ENCODE measurements around the gene CCDC85A. TPM values are rescaled to one million over a fixed set of nuclear protein-coding genes. Genes with fewer than 3 reads are reported as not detected.

CCDC85A gene
- total RNA-seq (2014; rRNA removed; shearing (Covaris generic)) (0.24 and 0.47 TPM in 2 replicates), polyA plus RNA-seq (2016; fragmentation: Nextera tagmentation; extraction: Ambion mirVana) (0.17 and 0.21 TPM in 2 replicates)
- long read RNA-seq = 0 reads

- Histone ChIP-seq H3K4me1 (ENCODE audit: insufficient read depth) (peaks cover 7% of the 10 kb centered on the region), H3K27me3 (ENCODE audit: insufficient read depth) (peaks cover 97% of the 10 kb centered on the region), H3K36me3 (ENCODE audit: insufficient read depth) (no peaks in the 10 kb centered on the region), H3K9me2 (ENCODE audit: insufficient read depth) (no peaks in the 10 kb centered on the region), H3F3A (replicated peaks; ENCODE audit: low read depth) (0 out of 2 replicates have a peak, but pooled peaks cover 3% of the 10 kb centered on the region), H3K27ac (ENCODE audit: low read depth) (no peak within 1 kb of the TSS), H3K4me2 (peak within 1 kb of the TSS; percentile 90), H3K79me2 (replicated peaks; ENCODE audit: insufficient read depth) (no peaks in the 10 kb centered on the region), H4K20me1 (replicated peaks; ENCODE audit: insufficient read depth) (peaks cover 21% of the 10 kb centered on the region), H2AFZ (peak within 1 kb of the TSS; percentile 78; the same call in 1 of the 2 replicates), H3K4me3 (peak within 1 kb of the TSS; percentile 70)
- ATAC-seq (peak; percentile 81), DNase-seq (ENCODE audit: low spot score) (peak; percentile 86)
- peak within 1 kb of the TSS; percentile 79 for H3K4me3 Mint-ChIP-seq
- H3K27me3 Mint-ChIP-seq (ENCODE audit: insufficient read depth, low read depth, poor library complexity) = peaks cover 86% of the 10 kb centered on the region
- H3K4me1 Mint-ChIP-seq = peaks cover 20% of the 10 kb centered on the region
- H3K9me3 Mint-ChIP-seq = peaks cover 3% of the 10 kb centered on the region; the same call in 1 of the 3 replicates
- TF ChIP-seq ETS1 (IDR thresholded peaks at IDR 0.05) (no peak), EZH2 (IDR thresholded peaks at IDR 0.05; ENCODE audit: low read depth, unreplicated experiment) (peak; percentile 61), CTCF (conservative IDR thresholded peaks at IDR 0.05; ENCODE audit: low read depth in 2 of 2) (peak; percentile 75 to 83), STAT1 (IDR thresholded peaks at IDR 0.05; ENCODE audit: unreplicated experiment) (no peak)
- H3K27ac Mint-ChIP-seq = no peak within 1 kb of the TSS
- no peaks in the 10 kb centered on the region for H3K36me3 Mint-ChIP-seq (ENCODE audit: low read depth)
Observed at GRCh38 chr2:56183643-56184499, at the start of gene CCDC85A. CCDC85A (plus strand) TSS chr2:56183990; CDS start chr2:56184625, 635 bp downstream.

- no peaks in the 10 kb centered on the region for H4K20me1 ChIP-seq (replicated peaks; ENCODE audit: insufficient read depth)
- H3K4me3 ChIP-seq = no peak overlapping the region
- H3K4me2 ChIP-seq = no peak overlapping the region
- peaks cover 5% of the 10 kb centered on the region for H3K4me1 Mint-ChIP-seq
- H3K79me2 ChIP-seq (replicated peaks; ENCODE audit: insufficient read depth) = no peaks in the 10 kb centered on the region
- peaks cover 5% of the 10 kb centered on the region; the same call in 1 of the 3 replicates for H3K36me3 Mint-ChIP-seq (ENCODE audit: low read depth)
- ATAC-seq (no peak), DNase-seq (ENCODE audit: low spot score) (no peak)
- H3K9me2 ChIP-seq (ENCODE audit: insufficient read depth) = no peaks in the 10 kb centered on the region
- no peak overlapping the region for H3K27ac Mint-ChIP-seq
- H3K27me3 Mint-ChIP-seq (ENCODE audit: insufficient read depth, low read depth, poor library complexity) = peaks cover 2% of the 10 kb centered on the region
- no peak overlapping the region for H3K4me3 Mint-ChIP-seq
- 0 out of 3 replicates have a peak, but pooled peaks cover 3% of the 10 kb centered on the region for H3K9me3 Mint-ChIP-seq
- no peaks in the 10 kb centered on the region for H3K36me3 ChIP-seq (ENCODE audit: insufficient read depth)
- H3K4me1 ChIP-seq (ENCODE audit: insufficient read depth) = no peaks in the 10 kb centered on the region
- H3K27ac ChIP-seq (ENCODE audit: low read depth) = no peak overlapping the region
- H3K27me3 ChIP-seq (ENCODE audit: insufficient read depth) = no peaks in the 10 kb centered on the region
- H2AFZ ChIP-seq = no peak overlapping the region
- H3F3A ChIP-seq (replicated peaks; ENCODE audit: low read depth) = no peaks in the 10 kb centered on the region
- TF ChIP-seq NANOG (IDR thresholded peaks at IDR 0.05; ENCODE audit: borderline replicate concordance) (no peak), EZH2phosphoT487 (IDR thresholded peaks at IDR 0.05; ENCODE audit: unreplicated experiment) (no peak), STAT1 (IDR thresholded peaks at IDR 0.05; ENCODE audit: unreplicated experiment) (no peak), REST (IDR thresholded peaks at IDR 0.05; ENCODE audit: unreplicated experiment) (no peak), JUNB (IDR thresholded peaks at IDR 0.05; ENCODE audit: unreplicated experiment) (no peak), ZNF331 (CRISPR knock-in tag; IDR thresholded peaks at IDR 0.05; ENCODE audit: low read depth) (no peak), CREB1 (CRISPR knock-in tag; IDR thresholded peaks at IDR 0.05; ENCODE audit: low read depth) (no peak)
Observed at GRCh38 chr2:56134861-56135260, 48.9 kb upstream of the CCDC85A start.

Measured in GM23338 (cell line).